Esophagus mucosa (tissue), 1 donor: ENCODE results near the gene PLCD1. TPM values are rescaled to one million over a fixed set of nuclear protein-coding genes. Genes with fewer than 3 reads are reported as not detected.
"Not testable (repeated sequence)": the region's sequence is repeated elsewhere in the genome, so short reads cannot be mapped to it uniquely, and the experiment has no call there.

Experiments used
- ATAC-seq: fragments of 200-7000 bp; cut with Tn5 transposase; one replicate; pipeline ENCODE4 v1.9.1; 2020
- total RNA-seq: library from RNA; stranded (reverse); gene quantifications from one replicate; pipeline ENCODE4 v1.2.4, GENCODE V29; 2023
- donor health status: DM: yes; HTN: yes; CAD: no.

Gene PLCD1
- total RNA-seq, 1 donor from 2014 or later: 72.5 TPM

DNA sequence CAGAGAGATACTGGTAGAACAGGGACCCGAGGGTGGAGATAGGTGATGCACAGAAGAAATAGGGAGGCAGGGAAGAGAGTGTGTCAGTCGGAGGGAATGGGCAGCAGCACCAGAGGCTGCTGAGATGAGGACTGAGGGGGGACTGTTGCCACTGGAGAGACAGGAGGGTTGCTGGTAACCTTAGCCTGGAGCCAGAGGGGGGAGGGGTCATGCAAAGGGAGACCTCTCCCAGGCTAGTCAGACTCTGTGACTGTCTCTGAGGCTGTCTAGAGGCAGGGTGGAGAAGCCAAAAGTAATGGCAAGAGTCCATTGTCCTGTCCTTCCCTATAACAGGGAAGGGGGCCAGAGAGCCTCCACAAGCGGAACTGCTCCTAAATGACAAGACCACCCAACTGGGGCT, 7.5 kb upstream of the PLCD1 start:
- ATAC-seq: no peak

DNA sequence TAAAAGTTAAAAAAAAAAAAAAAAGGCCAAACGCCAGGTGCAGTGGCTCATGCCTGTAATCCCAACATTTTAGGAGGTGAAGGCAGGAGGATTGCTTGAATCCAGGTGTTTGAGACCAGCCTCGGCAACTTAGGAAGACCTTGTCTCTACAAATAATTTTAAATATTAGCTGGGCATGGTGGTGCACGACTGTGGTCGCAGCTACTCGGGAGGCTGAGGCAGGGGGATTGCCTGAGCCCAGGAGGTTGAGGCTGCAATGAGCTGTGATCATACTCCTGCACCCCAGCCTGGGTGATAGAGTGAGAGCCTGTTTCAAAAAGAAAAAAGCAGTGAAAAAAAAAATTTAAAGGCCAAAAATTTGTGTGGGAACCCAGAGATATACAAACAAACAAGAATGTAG, 6.8 kb upstream of the PLCD1 start:
- ATAC-seq: no peak

DNA sequence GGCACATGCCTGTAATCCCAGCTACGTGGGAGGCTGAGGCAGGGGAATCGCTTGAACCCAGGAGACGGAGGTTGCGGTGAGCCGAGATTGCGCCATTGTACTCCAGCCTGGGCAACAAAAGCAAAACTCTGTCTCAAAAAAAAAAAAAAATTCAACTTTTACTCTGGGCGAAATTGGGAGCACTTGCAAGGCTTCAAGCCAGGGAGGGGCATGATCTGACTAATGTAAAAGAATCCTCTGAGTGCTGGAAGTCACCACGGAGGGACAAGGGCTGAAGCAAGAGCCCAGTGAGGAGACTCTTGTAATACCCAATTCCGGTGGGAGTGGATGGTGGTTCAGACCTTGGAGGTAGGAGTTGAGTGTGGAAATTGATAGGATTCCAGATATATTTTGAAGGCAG, 4.9 kb upstream of the PLCD1 start:
- ATAC-seq: not testable (repeated sequence)

DNA sequence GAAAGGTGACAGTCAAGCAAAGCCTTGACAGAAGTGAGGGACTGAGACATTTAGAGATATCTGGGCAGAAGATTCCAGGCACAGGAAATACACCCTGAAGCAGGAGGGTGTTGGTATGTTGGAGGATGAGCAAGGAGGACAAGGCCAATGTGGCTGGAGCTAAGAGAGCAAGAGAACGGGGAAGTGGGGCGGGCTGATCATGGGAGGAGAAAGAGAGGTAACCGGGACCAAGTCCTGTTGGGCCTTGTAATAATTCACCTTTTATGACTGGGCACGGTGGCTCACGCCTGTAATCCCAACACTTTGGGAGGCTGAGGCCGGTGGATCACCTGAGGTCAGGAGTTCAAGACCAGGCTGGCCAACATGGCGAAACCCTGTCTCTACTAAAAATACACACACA, 4.1 kb upstream of the PLCD1 start:
- ATAC-seq: not testable (repeated sequence)

DNA sequence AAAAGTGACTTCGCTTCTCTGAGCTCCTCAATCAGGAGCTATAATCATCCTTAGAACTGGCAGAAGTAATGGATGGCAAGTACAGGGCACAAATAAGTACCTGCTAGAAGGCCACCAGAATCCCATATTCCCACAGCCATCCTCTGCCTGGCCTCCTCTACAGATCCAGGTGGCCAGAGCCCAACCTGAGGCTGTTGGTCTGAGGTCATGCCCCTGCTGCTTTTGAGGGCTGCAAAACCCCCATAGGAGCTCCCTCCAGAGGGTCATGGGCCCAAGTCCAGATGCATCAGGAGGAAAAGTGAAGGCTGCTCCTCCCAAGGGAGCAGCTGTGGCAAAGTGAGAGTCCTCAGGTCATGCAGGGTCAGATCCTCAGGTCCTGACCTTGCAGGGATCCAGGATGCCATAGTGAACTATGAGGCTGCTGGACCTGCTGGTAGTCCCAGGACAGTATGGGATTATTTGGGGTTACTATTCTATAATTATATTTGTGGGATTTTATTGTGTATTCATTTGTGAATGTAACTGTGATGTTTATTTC, 3.0 kb upstream of the PLCD1 start:
- ATAC-seq: no peak

DNA sequence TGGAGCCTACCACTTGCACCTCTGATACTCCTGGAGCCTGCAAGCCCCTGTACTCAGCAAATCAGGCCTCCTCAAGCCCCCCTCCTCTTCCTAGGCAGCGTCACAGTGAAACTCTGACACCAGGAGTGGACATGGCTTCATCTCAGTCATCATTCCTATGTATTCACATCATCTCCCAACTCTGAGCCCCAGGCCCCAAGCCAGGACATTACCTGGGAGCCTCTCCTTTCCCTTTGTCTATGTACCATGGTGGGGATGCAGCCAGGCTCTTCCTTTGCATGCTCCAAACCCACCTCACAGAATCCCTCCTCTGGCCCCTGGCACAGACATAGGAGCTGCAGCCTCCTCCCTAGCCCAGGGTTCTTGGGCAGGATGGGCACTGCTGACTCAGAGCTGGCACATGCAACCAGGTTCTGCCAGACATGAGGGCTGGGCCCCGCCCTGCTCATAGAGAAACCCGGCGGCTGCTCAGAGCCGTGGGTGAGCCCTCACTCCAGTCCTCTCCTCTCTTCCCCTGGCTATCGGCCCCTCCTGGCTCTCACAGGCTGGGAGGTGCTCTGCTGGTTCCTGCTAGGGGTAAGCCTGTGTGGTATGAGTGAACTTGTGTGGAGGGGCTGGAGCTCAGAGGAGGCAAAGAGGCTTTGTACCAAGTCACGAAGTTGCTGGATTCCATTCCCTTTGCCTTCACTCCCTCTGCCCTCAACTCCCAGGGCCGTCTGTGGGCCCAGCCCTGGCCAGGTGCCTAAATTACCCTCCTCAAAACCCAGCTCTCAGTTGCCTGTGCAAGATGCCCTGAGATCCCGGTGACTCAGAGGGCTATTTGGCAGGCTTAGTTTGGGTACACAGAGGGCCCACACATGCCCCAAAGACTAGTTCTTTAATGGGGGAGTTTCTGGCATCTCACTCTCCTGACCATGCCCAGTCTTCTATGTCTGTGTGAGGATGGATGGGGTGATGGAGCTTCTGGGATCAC, 1.9 kb upstream of the PLCD1 start:
- ATAC-seq: peak; percentile 86

DNA sequence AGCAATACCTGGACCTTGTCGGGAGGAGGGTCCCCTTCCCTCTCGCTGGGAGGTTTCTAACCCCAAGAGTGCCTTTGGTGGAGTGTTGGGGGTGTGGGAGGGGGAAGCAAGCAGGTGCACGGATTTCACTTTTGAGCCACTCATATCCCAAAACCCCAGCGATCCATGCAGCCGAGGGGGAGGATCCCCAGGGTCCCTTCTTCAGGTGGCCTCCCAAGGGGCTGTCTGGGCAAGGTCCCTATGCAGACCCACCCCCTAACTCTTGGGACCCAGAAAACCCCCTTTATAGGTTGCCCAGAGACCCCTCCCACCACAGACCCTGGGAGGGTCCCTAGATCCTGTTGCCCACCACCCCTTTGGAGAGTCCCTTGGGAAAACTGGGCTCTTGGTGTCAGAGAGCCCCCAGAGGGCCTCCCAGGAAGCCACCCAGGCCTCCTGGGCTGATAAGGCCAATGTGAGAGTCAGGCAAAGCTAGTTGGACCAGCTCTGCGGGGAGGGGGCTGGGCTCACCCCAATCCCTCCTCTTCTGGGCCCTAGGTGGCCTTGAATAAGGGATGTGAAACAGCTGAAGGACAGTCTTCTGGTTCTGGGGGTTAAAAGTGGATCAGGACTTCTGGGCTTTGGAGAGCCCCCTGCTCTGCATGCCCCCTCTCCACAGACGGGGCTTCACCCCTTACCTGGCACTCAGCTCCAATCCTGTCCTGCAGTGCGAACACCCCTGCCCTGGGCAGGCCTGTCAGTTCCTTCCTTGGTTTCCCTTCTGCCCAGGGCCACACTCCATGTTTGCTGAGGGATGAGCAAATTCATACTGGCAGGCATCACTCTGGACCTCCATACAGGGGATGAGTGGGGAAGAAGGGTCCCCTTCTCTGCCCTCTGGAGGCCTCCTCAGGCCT, 932 bp upstream of the PLCD1 start:
- peak; percentile 45 for ATAC-seq

DNA sequence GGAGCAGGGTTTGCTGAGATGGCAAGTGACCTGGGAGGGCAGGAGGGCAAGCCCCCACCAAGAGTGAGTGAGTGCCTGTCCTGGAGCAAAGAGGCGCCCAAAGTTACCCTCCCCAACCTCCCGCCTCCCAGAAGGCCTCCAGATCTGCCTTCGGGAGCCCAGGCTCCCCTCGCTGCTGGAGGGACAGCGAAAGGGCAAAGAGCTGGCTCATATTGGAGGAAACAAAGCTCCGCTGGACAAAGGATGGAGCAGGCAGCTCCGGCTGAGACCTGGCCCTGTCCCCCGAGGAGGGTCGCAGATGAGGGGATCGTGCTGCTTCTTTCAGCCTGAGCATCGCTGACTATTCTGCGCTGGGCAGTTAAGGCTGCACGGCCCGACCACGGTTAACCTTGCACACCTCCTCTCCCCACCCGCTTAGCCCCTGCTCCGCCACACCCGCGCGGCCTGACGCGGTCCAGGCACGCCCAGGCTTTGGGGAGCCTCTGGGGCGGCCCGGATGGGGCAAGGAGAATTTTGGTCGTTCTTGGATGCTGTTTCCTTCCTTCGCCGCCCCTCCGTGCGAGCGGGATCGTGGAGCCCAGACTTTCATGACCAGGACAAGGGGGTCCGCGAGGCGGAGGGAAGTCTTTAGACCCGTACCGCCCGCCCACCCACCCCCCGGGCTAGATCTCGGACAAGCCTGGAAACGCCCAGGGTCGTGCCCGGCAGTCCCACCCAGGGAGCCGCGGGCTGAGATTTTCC, 651 bp downstream of the PLCD1 start:
- peak; percentile 10 for ATAC-seq

DNA sequence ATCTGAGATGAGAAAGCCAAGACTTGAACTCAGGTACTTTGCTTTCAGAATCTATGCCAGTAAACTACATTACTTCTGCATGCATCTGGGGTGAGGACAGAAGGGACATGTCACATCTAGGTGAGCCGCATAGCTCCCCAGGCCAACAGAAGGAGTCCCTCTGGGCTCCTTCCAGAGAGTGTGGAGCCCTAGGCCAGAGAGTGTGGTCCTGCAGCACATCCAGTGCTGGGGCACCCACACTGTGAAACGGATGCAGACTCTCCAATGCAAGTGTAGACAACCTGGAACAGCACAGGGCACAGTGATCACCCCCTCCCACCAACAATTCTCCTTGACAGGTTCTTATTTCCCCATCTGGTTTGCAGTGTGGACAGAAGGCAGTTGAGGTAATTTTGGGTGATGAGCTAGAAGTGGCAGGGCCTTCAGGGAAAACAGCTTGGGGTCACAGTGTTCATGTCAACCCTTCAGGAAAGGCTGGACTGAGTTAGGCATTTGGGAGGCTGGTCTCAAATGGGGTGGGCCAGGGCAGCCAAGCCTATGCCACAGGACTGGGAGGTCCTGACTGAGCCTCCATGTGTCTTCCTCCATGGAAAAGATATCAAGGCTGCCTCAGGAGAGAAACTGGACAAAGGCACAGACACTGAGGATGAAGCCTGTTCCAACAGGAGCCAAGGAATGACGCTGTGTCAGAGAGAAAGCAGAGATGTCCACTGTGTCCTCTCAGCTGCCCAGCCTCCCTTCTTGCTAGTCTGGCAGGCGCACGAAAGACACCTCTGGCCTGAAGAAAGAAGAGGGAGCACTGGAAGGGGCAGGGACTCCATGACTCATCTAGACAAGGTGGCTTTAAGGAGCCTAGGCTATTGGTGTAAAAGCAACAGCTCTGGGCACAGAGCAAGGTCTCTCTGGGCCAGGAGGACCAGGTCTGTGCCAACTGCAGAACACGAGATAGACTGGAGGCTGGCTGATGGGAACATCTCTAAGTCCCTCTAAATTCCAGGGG, 1.7 kb downstream of the PLCD1 start:
- ATAC-seq: no peak

DNA sequence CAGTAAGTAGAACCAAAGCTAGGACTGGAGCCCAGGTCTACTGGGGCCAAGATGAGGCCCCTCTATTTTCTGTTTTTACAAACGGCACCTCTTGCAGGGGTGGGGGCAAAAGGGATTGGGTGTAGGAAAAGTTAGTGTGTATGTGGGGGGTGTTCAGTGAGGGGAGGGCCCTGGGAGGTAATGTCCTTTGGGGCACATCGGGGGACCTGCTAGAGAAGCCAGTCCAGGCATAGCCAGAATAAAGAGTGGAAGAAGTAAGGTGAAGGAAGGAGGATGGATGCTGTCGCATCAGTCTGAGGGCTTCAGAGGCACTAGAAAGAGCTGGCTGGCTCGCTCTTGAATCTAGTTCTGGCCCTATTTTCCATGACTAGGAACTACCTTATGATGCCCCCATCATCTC, 2.6 kb downstream of the PLCD1 start:
- no peak for ATAC-seq

DNA sequence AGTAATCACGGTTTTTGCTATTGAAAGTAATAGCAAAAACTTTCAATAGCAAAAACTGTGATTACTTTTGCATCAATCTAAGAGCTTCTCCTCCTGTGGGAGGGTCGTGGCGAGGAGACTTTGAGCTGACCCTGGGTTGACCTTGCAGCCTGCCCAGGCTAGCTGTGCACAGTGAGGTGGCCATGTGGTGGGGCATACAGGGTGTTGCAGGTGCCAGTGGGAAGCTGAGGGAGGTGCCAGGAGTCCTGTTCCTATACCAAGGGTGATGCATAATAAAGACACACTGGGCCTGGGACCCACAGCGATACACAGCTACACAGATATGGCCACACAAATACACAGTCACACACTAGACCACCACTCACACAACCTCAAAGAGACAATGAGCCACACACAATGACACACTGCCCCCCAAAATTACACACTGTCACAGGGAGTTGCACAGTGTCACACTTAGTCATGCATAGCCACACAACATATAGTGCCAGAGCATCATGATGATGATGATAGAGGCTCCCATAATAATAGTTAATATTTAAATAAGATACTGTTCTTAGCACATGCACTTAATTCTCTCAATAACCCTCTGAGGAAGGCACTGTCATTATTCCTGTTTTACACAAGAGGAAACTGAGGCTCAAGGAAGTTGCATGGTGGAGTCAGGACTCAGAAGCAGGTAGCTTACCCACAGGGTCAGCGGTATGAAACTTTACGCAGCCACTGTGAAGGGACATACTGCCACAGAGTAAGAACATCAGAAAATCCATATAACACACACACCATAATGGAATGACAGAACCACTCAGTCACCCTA, 6.3 kb downstream of the PLCD1 start:
- ATAC-seq: no peak

DNA sequence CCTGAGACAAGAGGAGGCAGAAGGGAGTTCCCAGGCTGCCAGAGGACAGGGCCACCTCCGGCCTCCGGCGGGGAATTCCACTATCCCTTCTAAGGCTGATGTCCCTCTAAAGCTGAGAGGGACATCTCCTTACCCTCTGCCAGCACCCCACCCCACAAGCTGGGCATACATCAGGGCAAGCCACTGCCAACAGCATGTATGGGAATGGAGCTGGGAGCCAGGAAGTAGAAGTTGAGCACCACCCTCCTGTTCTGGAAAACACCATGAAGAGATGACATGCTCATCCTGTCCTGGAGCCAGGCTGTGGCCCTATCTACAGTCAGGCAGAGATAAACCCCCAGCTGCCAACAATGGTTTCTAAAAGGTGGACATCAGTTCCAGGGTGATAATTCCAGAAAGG, 7.1 kb downstream of the PLCD1 start:
- ATAC-seq: no peak

DNA sequence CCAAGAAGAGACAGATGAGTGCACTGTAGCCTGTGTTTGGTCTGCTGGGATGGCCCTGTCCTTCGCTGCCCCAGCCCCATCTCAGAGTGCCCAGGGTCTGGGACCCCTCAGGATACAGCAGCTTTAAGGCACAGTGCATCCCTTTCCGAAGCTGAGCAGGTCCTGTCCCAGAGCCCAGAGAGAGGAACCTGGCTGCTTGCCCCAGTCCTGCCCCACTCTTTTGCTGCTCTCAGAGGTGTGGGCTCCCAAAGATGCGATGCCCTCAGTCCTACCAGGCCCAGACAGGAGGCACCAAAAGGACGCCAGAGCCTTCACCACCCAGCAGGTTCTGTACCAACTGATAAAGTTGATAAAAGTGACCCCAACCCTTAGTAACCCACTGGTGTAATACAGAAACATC, 8.2 kb downstream of the PLCD1 start:
- ATAC-seq: no peak

DNA sequence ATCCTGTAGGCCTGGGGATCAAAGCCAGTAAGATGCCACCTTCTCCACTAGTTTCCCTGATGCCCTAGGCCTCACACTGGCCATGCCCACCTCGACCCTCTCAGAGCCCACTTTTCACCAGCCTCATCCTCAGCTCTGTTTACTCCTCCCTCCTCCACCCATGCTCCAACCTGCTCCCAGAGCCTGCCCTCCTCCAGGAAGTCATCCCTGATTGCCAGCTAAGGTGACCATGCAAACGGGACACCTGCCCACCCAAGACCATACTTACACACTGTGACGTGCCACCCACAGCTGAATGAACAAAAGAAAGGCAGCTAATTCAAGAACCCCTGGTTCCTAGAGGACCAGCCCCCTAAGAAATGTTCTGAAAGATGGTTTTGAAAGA, 9.1 kb downstream of the PLCD1 start:
- ATAC-seq: no peak

DNA sequence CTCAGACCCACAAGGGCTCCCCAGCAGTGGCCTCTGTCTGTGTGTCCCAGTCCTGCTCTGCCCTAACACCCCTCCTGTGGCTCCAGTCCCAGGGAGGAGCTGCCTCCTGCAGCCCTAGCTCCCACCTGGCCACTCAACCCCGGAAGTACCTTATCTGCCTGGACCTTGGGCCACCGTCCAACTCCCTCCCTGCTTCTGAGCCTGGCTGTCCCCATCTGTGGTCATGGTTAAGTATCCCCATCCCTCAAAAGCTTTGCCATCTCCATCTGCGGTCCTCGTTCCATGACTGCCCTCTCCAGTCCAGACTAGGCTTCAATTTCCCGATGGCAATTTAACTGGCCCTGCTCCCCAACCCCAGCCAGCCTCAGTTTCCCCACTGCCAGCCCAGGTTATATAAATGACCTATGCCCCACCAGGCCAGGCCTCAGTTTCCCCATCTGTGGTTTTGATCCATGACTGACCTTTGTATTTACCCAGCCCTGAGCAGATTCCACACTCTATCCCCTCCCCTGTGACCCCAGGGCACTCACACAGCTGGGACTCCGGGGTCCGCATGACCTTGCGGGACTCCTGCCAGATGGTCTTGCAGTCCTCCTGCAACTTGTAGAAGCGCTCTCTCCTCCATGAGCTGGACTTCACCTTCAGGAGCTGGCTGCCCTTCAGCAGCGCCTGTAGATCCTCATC, 9.6 kb downstream of the PLCD1 start:
- no peak for ATAC-seq

DNA sequence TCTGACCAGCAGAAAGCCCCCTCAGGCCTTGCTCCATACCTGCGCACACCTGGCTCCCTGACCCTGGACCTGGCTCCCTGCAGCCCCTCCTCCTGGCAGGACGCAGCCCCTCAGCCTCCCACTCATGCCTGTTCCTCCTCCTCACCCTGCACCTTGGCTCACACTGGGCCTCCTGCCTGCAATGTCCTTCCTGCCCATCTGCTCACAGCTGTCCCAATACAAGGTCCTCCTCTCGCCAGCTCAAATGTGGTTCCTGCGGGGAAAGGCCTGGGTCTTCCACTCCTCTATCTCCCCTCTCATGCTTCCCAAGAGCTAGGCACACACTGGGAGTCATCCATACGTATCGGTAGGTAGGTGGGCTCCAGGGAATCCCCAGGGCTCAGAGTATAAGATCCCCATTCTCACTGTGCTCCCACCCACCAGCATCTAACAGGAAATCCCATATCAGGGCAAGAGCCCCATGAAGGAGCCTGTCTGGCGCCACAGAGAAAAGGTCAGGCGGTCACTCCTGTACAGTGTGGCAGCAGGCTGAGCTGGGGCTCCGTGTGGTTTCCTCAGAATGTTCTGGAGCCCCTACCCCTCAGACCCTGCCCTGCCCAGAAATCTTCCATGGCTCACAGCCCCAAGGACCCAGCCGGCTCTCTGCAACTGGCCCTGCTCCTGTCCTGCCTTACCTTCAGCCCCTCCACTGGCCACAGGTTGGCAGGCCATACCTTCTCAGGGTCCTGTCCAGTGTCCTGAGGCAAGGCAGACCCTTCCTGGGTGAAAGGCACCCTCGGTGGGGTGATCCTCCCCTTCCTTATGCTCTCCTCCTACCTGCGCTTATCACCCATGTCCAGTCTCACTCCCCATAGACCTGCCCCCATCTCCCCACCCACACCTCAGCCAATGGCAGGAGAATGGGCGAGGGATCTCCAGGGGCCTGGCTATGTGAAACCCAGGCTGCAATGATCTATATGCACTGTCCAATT, 10.9 kb downstream of the PLCD1 start:
- ATAC-seq: no peak

DNA sequence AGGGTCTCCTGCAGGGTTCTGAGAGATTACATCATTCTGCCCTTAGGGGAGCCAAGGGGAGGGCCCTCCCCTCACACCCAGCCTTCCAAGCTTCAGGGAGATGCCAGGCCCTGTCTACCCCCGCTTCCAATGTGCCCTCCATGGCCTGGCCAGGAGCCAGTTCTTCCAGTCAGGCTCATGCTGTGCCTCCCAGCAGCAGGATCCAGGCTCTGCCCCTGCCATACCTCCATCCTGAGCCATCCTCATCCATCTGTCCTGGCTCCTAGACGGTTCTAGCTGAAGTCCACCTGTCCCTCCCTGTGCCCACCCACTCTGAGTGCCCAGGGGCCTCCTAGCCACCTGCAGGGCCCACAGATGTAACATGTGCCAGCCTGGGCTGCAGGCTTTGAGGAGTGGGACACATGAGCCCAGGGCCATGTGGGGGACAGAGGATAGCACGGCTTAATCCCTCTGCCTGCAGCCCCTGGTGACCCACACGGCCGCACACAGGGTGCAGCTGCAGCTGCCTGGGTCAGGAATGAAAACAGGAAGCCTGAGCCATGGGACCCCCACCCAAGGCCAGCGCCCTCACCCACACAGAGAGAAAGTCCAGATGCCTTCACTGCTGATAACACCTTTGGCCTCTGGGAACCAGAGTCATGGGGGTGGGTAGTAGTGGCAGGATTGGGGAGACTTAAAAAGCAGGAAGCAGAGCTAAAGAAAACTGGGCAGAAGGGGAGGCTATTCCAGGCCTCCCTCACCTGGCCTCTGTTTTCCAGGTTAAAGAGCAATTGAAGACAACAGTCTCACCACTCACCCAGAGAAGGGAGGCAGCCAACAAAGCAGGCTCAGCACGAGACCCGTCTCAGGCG, 11.8 kb downstream of the PLCD1 start:
- no peak for ATAC-seq
